Psoas muscle (tissue), 8 donors: ENCODE measurements around the gene TSSK6. TPM values are rescaled to one million over a fixed set of nuclear protein-coding genes. Genes with fewer than 3 reads are reported as not detected.

ENCODE experiments used
- ATAC-seq, 4 donors: fragments of 200-7000 bp; cut with Tn5 transposase; one replicate each; pipeline ENCODE4 v1.9.1; 2020; ENCODE audit warnings: moderate library complexity in 3 of 4, mild to moderate bottlenecking in 2 of 4
- DNase-seq, 2 donors: peaks; one replicate each; pipeline ENCODE4 v3.0.0-alpha.2; 2020
- H3K27ac ChIP-seq: fragments of 200-600 bp; one replicate; pipeline ENCODE4 v1.8.0; 2022
- H3K27me3 ChIP-seq, 3 donors: fragments of 200-600 bp in 1 of 3; one replicate each; pipeline versions ENCODE4 v1.6.1 to v1.8.0; 2013 to 2022; ENCODE audit warnings: low read length in 2 of 3, mild to moderate bottlenecking in 2 of 3, moderate library complexity in 1 of 3; ENCODE audit not compliant: insufficient read depth in 3 of 3
- H3K36me3 ChIP-seq, 2 donors: fragments of 200-600 bp in 1 of 2; one replicate each; pipeline versions ENCODE4 v1.6.1 to v1.8.0; 2013 to 2022; ENCODE audit warnings: low read depth in 1 of 2, mild to moderate bottlenecking in 1 of 2, moderate library complexity in 1 of 2; ENCODE audit not compliant: insufficient read depth in 1 of 2
- H3K4me1 ChIP-seq: fragments of 200-600 bp; one replicate; pipeline ENCODE4 v1.8.0; 2022
- H3K4me3 ChIP-seq: fragments of 200-600 bp; one replicate; pipeline ENCODE4 v1.8.0; 2022; ENCODE audit warnings: mild to moderate bottlenecking
- H3K9me3 ChIP-seq: fragments of 200-600 bp; one replicate; pipeline ENCODE4 v1.8.0; 2022
- WGBS, 3 donors: extraction: QIAGEN DNeasy Blood & Tissue Kit; methylation state at CpG; one replicate each; pipeline versions ENCODE4 v1.1.6 to v1.1.7; 2013; 5-methylcytosine and 5-hydroxymethylcytosine counted together
- intact Hi-C, 2 donors: fragments of 100-400 bp; cut with DNase I; formaldehyde crosslinking; loops; one replicate each; pipeline versions ENCODE4 v1.11.0 to v1.14.2; 2022
- polyA plus RNA-seq, 3 donors: library from polyadenylated mRNA; stranded (reverse); fragments of 200-250 nt; gene quantifications; one replicate each; pipeline ENCODE4 v1.2.3, GENCODE V29; 2013
- total RNA-seq, 4 donors: library from RNA; stranded (reverse); fragmentation: NEBNext Ultra II Directional in 2 of 4; extraction: Animal tissue kit (Norgen Biotek cat#: 25700) in 2 of 4; gene quantifications; one replicate each; pipeline versions ENCODE4 v1.2.1 to v1.2.4, GENCODE V29; 2021 to 2023
- TF ChIP-seq, protein P1 (sequence below): fragments of 200-600 bp; IDR thresholded peaks from one replicate; pipeline ENCODE4 v1.8.0; 2022; ENCODE audit warnings: antibody characterized with exemption
- donor health status: healthy with polysubstance abuse.
- donor health status: DM: no; HTN: no; CAD: no; lungs with moderate emphysema.
- donor health status: Bipolar disorder and iron deficiency.
- donor health status: healthy.
- donor health status: DM: yes; HTN: yes; CAD: no.
- donor health status: DM: no; HTN: no; CAD: no.
- donor health status: DM: no; HTN: no; CAD: no.
- donor health status: DM: yes; HTN: yes; CAD: no.

TSSK6 gene
- total and polyA plus RNA-seq, 7 donors, result 0.37 to 3.2 (median 0.99) TPM; not detected in 1

DNA sequence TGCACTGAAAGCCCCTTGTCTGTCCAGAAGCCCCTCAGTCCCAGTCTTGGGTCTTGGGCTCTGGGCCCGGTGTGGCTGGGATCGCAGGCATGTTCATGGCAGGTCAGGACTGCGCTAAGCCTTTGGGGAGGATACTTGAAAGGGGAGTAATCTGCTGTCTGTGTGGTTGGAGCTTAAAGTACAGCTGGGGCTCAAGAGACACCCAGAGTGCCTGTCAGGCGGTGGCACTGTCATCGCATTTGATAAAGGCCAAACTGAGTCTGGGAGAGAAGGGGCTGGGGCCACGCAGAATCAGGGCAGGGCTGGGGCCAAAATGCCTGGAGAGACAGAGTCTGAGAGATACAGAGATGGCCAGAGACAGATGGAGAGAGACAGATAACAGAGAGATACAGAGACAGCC, 18.5 kb upstream of the TSSK6 start:
- TF ChIP-seq, protein P1, sequence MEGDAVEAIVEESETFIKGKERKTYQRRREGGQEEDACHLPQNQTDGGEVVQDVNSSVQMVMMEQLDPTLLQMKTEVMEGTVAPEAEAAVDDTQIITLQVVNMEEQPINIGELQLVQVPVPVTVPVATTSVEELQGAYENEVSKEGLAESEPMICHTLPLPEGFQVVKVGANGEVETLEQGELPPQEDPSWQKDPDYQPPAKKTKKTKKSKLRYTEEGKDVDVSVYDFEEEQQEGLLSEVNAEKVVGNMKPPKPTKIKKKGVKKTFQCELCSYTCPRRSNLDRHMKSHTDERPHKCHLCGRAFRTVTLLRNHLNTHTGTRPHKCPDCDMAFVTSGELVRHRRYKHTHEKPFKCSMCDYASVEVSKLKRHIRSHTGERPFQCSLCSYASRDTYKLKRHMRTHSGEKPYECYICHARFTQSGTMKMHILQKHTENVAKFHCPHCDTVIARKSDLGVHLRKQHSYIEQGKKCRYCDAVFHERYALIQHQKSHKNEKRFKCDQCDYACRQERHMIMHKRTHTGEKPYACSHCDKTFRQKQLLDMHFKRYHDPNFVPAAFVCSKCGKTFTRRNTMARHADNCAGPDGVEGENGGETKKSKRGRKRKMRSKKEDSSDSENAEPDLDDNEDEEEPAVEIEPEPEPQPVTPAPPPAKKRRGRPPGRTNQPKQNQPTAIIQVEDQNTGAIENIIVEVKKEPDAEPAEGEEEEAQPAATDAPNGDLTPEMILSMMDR, result no peak
- Histone ChIP-seq H3K36me3 (peaks cover 0 to 7% of the 10 kb centered on the region in 2 donors), H3K9me3 (no peaks in the 10 kb centered on the region), H3K27ac (no peak overlapping the region), H3K27me3 (peaks cover 0 to 19% (median 18%) of the 10 kb centered on the region in 3 donors), H3K4me1 (peaks cover 13% of the 10 kb centered on the region), H3K4me3 (no peak overlapping the region)
- ATAC-seq (no peak), DNase-seq (no peak)
- WGBS, 3 donors, result 83 to 90% (median 90%) methylated on average over 6 of the region's 6 CpGs
- intact Hi-C loops, result loop anchor here (2.0 to 5.0 kb wide), 4 partner anchors 109 to 428 kb away; partner anchors contain the start of gene GMIP (in 1 of the 2)

DNA sequence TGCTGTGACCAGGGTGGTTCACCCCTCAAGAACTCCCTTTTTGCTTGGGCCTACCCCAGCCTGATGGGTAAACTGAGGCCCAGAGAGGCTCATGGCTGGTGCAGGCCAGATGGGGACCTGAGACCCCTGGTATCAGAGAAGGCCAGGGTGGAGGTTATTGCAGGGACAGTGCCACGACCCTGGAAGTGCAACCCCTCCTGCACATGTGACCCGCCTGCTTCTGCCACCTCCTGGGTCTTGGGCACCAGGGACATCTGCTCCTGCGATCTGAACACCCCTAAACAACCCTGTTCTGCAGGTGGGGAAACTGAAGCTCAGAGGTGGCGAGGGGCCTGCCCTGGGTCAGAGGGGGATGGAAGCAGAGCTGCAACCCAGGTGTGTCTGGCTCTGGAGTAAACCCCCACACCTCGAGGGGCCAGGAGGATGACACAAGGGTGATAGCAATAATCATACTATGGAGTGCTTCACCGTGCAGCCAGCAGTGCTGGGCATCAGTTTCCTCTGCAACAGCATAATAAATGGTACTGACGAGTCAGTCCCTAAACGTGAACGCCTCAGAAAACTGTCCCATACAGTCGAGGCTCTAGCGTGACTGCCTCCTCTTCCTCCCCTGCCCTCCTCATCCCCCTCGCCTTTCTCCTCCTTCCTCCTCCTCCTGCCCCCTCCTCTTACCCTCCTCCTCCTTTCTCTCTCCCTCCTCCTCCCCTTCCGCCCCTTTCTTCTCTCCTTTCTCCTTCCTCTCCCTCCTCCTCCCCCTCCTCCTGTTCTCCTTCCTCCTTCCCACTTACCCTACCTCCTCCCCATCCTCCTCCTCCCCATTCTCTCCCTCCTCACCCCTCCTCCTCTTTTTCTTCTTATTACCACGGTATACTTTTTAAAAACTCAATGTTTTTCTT, 17.7 kb upstream of the TSSK6 start:
- Histone ChIP-seq H3K36me3 (peaks cover 0 to 15% of the 10 kb centered on the region in 2 donors), H3K4me3 (no peak overlapping the region), H3K9me3 (no peaks in the 10 kb centered on the region), H3K4me1 (peaks cover 5% of the 10 kb centered on the region), H3K27ac (no peak overlapping the region), H3K27me3 (peaks cover 0 to 15% (median 11%) of the 10 kb centered on the region in 3 donors)
- 74 to 81% (median 78%) methylated on average over 14 of the region's 14 CpGs for WGBS, 3 donors
- DNase-seq, result no peak
- TF ChIP-seq, protein P1, result no peak
- no peak for ATAC-seq
- intact Hi-C loops, result loop anchor here (2.0 to 5.0 kb wide), 4 partner anchors 110 to 429 kb away; partner anchors contain the start of gene GMIP (in 1 of the 2)

DNA sequence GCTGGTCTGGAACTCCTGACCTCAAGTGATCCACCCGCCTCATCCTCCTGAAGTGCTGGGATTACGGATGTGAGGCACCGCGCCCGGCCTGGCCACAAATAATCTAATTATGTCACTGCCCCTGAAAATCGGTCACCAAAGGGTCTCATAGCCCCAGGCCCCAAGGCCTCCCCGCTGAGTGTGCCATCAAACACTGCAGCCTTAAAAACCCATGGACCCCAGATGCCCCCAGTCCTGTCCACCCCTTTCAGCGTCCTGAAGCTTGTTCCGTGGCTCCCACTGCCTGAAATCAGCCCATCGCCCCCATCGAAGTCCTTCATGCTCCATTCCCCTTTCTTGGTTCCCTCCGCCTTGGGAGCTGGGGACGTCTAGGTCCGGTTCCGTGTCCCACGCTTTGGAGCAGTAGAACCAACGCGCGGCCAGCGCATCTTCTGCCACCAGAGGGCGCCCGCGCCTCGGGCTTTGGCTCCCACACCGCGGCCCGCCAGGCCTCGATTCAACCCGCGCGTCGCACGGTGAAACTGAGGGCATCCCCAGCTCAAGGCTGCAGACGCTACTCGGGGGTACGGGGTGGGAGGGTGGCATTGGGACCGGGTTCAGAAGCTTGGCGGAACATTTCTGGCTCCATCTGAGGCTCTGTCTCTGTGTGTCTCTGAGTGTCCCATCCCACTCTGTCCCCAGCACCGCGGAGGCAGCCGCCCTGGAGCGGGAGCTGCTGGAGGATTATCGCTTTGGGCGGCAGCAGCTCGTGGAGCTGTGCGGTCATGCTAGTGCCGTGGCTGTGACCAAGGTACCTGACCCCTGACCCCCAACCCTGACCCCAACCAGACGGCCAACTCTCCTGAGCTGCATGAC, 16.8 kb upstream of the TSSK6 start:
- DNase-seq, result peak; percentile 84 to 91
- Histone ChIP-seq H3K4me3 (no peak overlapping the region), H3K4me1 (peaks cover 4% of the 10 kb centered on the region), H3K27ac (no peak overlapping the region), H3K9me3 (no peaks in the 10 kb centered on the region), H3K27me3 (peaks cover 0 to 6% (median 2%) of the 10 kb centered on the region in 3 donors), H3K36me3 (peaks cover 0 to 23% of the 10 kb centered on the region in 2 donors)
- TF ChIP-seq, protein P1, result peak; percentile 95
- 19 to 21% (median 21%) methylated on average over 47 to 48 of the region's 48 CpGs for WGBS, 3 donors
- peak; percentile 72 to 84 (median 74) for ATAC-seq
- intact Hi-C loops, result loop anchor here (2.0 to 5.0 kb wide), 4 partner anchors 111 to 430 kb away; partner anchors contain the start of gene GMIP (in 1 of the 2)

DNA sequence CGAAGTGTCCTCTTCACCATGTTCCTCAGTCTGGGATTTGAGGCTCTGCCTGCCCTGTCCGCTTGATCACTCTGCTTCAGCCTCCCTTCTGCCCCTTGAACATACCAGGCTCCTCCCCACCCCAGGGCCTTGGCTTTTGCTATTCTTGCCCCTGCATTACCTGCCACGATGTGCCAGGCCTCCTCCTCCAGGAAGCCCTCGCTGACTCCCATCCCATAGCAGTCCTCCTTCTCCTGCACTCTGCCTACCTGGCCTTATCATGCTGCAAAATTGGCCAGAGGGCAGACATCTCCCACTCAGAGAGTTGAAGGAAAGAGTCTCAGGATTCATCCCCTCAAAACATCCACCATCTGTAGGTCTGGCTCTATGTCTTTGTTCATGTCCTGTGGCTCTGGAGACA, 15.5 kb upstream of the TSSK6 start:
- Histone ChIP-seq H3K9me3 (no peaks in the 10 kb centered on the region), H3K36me3 (peaks cover 0 to 36% of the 10 kb centered on the region in 2 donors), H3K4me1 (peaks cover 4% of the 10 kb centered on the region), H3K4me3 (no peak overlapping the region), H3K27me3 (peaks cover 0 to 2% (median 0%) of the 10 kb centered on the region in 3 donors), H3K27ac (no peak overlapping the region)
- ATAC-seq (no peak), DNase-seq (no peak)
- TF ChIP-seq, protein P1, result no peak
- intact Hi-C loops, result loop anchor here in 1 of 2 donors (5.0 kb wide), 2 partner anchors 116 to 431 kb away; no protein-coding TSS in a partner anchor
- 81 to 89% (median 85%) methylated on average over 4 of the region's 4 CpGs for WGBS, 3 donors
